ENCODE measurements around the gene ZMPSTE24. TPM values are rescaled to one million over a fixed set of nuclear protein-coding genes. Genes with fewer than 3 reads are reported as not detected.

The ZMPSTE24 gene
- total RNA-seq, 1 experiment from 2014 or later, result 39.6 TPM

GRCh38 chr1:40264354-40264781, 6.3 kb downstream of the ZMPSTE24 start:
- intact Hi-C loops (cut with micrococcal nuclease), result no loop called here
- Histone ChIP-seq H3K9me2 (ENCODE audit: insufficient read depth) (no peaks in the 10 kb centered on the region), H3K79me2 (ENCODE audit: insufficient read depth, low read length) (peaks cover 72% of the 10 kb centered on the region), H3K27me3 (ENCODE audit: insufficient read depth, low read length) (no peaks in the 10 kb centered on the region), H2AFZ (ENCODE audit: low read depth, low read length, poor library complexity, severe bottlenecking) (no peak overlapping the region), H3K4me1 (ENCODE audit: control insufficient read depth in 1 of 2, insufficient read depth in 2 of 2, low read length in 2 of 2) (no peaks in the 10 kb centered on the region), H4K20me1 (ENCODE audit: insufficient read depth) (no peaks in the 10 kb centered on the region), H3K4me2 (ENCODE audit: low read length) (no peak overlapping the region), H3K9ac (ENCODE audit: low read length) (no peak overlapping the region), H3K36me3 (ENCODE audit: control insufficient read depth in 1 of 2, insufficient read depth in 2 of 2, low read length in 2 of 2) (peaks cover 34 to 37% of the 10 kb centered on the region in 2 experiments; a peak in 3 of 4 replicates), H3K9me3 (ENCODE audit: control insufficient read depth in 1 of 2, insufficient read depth in 1 of 2, low read depth in 1 of 2, low read length in 2 of 2) (no peaks in the 10 kb centered on the region), H3K4me3 (replicated peaks in 1 of 2; ENCODE audit: low read depth in 1 of 2, low read length in 2 of 2) (no peak overlapping the region), H3K27ac (ENCODE audit: low read depth, low read length) (no peak overlapping the region)
- no peak for ATAC-seq
- ChIA-PET POLR2A (no interaction called here), CTCF (no interaction called here), RAD21 (ENCODE audit: low non-redundant PET in 1 of 2, low total read pairs in 2 of 2, uncharacterized antibody in 2 of 2, unreplicated experiment in 2 of 2) (no interaction called here)
- TF ChIP-seq SIN3A (IDR thresholded peaks at IDR 0.05; ENCODE audit: low read depth) (no peak), CEBPB (IDR thresholded peaks at IDR 0.05; ENCODE audit: low read depth) (no peak), CTCF (IDR thresholded peaks at IDR 0.05 in 2 of 3, conservative IDR thresholded peaks at IDR 0.05 in 1 of 3; ENCODE audit: borderline replicate concordance in 1 of 3, insufficient read depth in 1 of 3, low read depth in 2 of 3, low read length in 2 of 3) (no peak), YY1 (IDR thresholded peaks at IDR 0.05; ENCODE audit: extremely low read depth, insufficient replicate concordance, low read depth, low read length) (no peak)
- no TSS peak for BruUV-seq (replicated peaks)
- DNase-seq (ENCODE audit: low read depth, low spot score), result no peak

- DNase-seq (ENCODE audit: low read depth, low spot score) (no peak), ATAC-seq (no peak)
- Histone ChIP-seq H3K4me3 (replicated peaks in 1 of 2; ENCODE audit: low read depth in 1 of 2, low read length in 2 of 2) (no peak overlapping the region), H2AFZ (ENCODE audit: low read depth, low read length, poor library complexity, severe bottlenecking) (no peak overlapping the region), H3K9me3 (ENCODE audit: control insufficient read depth in 1 of 2, insufficient read depth in 1 of 2, low read depth in 1 of 2, low read length in 2 of 2) (no peaks in the 10 kb centered on the region), H3K27ac (ENCODE audit: low read depth, low read length) (no peak overlapping the region), H3K36me3 (ENCODE audit: control insufficient read depth in 1 of 2, insufficient read depth in 2 of 2, low read length in 2 of 2) (peaks cover 36 to 37% of the 10 kb centered on the region in 2 experiments; a peak in 3 of 4 replicates), H3K9me2 (ENCODE audit: insufficient read depth) (no peaks in the 10 kb centered on the region), H3K4me1 (ENCODE audit: control insufficient read depth in 1 of 2, insufficient read depth in 2 of 2, low read length in 2 of 2) (no peaks in the 10 kb centered on the region), H3K9ac (ENCODE audit: low read length) (no peak overlapping the region), H4K20me1 (ENCODE audit: insufficient read depth) (no peaks in the 10 kb centered on the region), H3K79me2 (ENCODE audit: insufficient read depth, low read length) (peaks cover 63% of the 10 kb centered on the region), H3K27me3 (ENCODE audit: insufficient read depth, low read length) (no peaks in the 10 kb centered on the region), H3K4me2 (ENCODE audit: low read length) (no peak overlapping the region)
- no peak for TF ChIP-seq EZH2 (IDR thresholded peaks at IDR 0.05)
- no peak for TF ChIP-seq CBX3 (IDR thresholded peaks at IDR 0.05; ENCODE audit: low read depth)
- no peak for TF ChIP-seq ATF3 (IDR thresholded peaks at IDR 0.05)
- no peak for TF ChIP-seq SP1 (IDR thresholded peaks at IDR 0.05; ENCODE audit: low read depth)
- TF ChIP-seq ZFX (IDR thresholded peaks at IDR 0.05), result no peak
- no peak for TF ChIP-seq ZNF274 (IDR thresholded peaks at IDR 0.05; ENCODE audit: low read depth, low read length)
- TF ChIP-seq SIN3A (IDR thresholded peaks at IDR 0.05; ENCODE audit: low read depth), result no peak
- TF ChIP-seq POLR2AphosphoS5 (IDR thresholded peaks at IDR 0.05; ENCODE audit: low read depth, low read length), result no peak
- intact Hi-C loops (cut with micrococcal nuclease), result no loop called here
- CTCF ChIA-PET, result no interaction called here
- RAD21 ChIA-PET (ENCODE audit: low non-redundant PET in 1 of 2, low total read pairs in 2 of 2, uncharacterized antibody in 2 of 2, unreplicated experiment in 2 of 2), result no interaction called here
- no TSS peak for BruUV-seq (replicated peaks)
- POLR2A ChIA-PET, result no interaction called here
These were observed 7.3 kb downstream of the ZMPSTE24 start for GRCh38 chr1:40265298-40265697.
